Suprapubic skin (tissue), 4 donors: ENCODE measurements around the gene SLC7A10.

Experiments
- EP300 ChIP-seq: sonication (generic); formaldehyde crosslinking; IDR thresholded peaks from one replicate; pipeline ENCODE4 v1.6.1; 2017; ENCODE audit warnings: antibody characterized with exemption
- POLR2A ChIP-seq, 2 donors: fragments of 450-650 bp; IDR thresholded peaks; one replicate each; pipeline ENCODE4 v1.6.1; 2017; ENCODE audit warnings: antibody characterized with exemption in 2 of 2, mild to moderate bottlenecking in 2 of 2, moderate library complexity in 2 of 2
- POLR2AphosphoS5 ChIP-seq, 3 donors: sonication (generic); formaldehyde crosslinking; IDR thresholded peaks; one replicate each; pipeline ENCODE4 v1.6.1; 2017; ENCODE audit warnings: antibody characterized with exemption in 3 of 3
- TF ChIP-seq, protein P1 (sequence below), 2 donors: fragments of 200-600 bp in 1 of 2; fragments of 450-650 bp in 1 of 2; sonication (generic) in 1 of 2; IDR thresholded peaks; one replicate each; pipeline ENCODE4 v1.5.1; 2016 to 2019; ENCODE audit warnings: antibody characterized with exemption in 2 of 2, mild to moderate bottlenecking in 1 of 2, moderate library complexity in 1 of 2

DNA sequence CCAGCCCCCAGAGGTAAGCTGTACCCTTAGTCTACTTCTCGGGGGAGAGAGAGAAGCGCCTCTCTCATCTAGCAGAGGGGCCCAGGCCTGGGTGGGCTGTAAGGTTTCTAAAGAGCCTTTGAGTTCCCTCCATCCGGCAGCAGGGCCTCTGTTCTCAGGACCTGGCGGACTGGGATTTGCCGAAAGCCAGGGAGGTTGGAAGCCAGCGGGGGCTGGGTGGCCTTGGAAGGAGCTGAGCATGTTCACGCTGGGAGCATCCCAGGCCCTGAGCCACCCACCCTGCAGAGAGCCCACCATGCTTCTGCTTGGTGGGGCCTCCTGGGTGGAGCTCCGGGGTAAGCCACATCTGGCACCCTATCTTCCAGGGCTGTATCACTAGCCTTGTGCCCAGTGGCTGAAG is 7.8 kb downstream of the SLC7A10 start:
- TF ChIP-seq, protein P1, sequence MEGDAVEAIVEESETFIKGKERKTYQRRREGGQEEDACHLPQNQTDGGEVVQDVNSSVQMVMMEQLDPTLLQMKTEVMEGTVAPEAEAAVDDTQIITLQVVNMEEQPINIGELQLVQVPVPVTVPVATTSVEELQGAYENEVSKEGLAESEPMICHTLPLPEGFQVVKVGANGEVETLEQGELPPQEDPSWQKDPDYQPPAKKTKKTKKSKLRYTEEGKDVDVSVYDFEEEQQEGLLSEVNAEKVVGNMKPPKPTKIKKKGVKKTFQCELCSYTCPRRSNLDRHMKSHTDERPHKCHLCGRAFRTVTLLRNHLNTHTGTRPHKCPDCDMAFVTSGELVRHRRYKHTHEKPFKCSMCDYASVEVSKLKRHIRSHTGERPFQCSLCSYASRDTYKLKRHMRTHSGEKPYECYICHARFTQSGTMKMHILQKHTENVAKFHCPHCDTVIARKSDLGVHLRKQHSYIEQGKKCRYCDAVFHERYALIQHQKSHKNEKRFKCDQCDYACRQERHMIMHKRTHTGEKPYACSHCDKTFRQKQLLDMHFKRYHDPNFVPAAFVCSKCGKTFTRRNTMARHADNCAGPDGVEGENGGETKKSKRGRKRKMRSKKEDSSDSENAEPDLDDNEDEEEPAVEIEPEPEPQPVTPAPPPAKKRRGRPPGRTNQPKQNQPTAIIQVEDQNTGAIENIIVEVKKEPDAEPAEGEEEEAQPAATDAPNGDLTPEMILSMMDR (IDR thresholded peaks at IDR 0.05): no peak
- TF ChIP-seq POLR2AphosphoS5 (IDR thresholded peaks at IDR 0.05) (no peak), EP300 (no peak), POLR2A (IDR thresholded peaks at IDR 0.05) (no peak)
